ENCODE results near the gene SLC5A9.
"Not testable (repeated sequence)": the region's sequence is repeated elsewhere in the genome, so short reads cannot be mapped to it uniquely, and the experiment has no call there.

SLC5A9 gene

DNA sequence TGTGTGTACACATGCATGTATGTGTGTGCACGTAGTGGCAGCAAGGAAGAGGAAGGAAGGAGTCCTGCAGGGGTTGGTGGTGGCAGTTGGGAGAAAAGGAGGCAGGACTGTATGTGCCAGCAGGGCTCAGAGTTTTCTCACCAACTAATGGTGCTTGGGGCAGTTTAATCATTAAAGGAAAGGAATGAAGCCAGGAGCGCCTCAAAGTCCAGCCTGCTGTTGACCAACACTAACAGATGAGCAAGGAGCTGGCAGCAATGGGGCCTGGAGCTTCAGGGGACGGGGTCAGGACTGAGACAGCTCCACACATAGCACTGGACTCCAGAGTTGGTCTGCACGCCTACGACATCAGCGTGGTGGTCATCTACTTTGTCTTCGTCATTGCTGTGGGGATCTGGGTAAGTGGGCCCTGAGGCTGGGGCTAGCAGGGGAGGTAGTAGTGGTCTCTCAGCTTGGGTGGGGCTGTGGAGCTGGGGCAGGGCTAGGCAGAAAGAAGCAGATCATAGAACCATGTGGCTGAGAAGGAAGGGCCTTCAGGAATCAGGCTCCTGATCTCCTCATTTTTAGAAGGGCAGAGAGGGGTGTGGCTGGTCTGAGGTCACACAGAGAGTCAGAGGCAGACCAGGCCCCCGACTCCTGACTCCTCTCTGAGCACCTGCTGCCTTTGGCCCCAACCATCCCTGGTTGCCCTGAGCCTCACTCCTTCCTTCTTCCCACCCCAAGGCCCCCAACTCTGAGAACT, at the start of gene SLC5A9:
Gene SLC5A9, plus strand, starts transcription at position 216 of the 742 bp plus-strand sequence. Its CDS starts 21 bp downstream, at position 237.
- DNase-seq: no peak

DNA sequence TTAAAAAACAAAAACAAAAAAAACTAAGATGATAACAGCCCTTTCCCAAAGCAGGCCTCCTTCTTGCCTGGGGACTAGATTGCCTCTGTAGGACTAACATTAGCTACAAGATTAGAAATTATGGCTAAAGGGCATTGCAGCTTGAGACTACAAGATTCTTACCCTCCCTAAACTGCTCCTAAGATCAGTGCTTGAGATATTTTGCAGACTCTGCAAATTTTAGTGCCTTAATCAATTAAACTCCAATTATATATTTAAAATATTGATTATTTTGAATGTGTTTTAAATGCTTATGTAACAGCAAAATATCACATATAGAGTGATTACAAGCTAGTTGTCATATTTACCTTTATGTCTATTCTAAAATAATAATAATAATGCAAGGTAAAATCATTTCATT, 47.4 kb upstream of the SLC5A9 start:
- DNase-seq: no peak

DNA sequence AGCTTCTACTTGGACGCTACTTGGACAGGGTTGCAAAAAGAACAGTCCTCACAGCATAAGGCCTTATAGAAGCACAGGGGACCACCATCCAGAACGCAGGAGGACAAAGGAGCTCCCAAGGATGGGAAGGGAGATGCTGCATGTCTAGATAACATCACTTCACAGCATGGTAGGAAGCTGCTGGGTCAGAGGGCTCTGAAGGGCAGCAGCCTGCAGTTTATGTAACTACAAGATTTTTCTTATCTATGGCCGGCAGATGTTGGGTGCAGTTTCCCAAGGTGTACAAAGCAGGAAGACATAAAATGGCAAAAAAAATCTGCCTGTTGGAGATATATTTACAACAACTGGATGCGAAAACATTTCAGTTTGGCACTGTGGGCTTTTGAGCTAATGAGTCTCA, 45.3 kb upstream of the SLC5A9 start:
- DNase-seq: no peak

DNA sequence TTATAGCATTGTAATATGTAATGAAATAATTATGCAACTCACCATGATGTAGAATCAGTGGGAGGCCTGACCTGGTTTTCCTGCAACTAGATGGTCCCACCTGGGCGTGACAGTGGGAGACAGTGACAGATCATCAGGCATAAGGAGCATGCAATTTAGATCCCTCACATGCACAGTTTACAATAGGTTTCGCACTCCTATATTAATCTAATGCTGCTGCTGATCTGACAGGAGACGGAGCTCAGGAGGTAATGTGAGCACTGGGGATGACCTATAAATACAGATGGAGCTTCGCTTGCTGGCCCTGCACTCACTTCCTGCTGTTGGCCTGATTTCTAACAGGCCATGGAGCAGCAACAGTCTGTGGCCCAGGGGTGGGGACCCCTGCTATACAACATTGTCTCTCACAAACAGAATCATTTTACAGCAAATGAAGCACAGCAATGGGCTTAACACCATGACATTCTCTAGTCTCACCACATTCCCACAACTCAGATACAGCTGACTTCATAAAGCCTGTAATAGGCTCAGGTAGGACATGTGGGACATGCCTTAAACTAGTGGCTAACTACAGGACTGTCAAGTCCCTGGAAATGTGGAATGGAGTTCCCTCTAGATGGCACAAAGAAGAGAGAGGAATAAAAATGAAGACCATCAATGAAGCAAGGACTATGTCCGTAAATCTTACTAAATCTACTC, 40.7 kb upstream of the SLC5A9 start:
- DNase-seq: peak; percentile 11 to 62

DNA sequence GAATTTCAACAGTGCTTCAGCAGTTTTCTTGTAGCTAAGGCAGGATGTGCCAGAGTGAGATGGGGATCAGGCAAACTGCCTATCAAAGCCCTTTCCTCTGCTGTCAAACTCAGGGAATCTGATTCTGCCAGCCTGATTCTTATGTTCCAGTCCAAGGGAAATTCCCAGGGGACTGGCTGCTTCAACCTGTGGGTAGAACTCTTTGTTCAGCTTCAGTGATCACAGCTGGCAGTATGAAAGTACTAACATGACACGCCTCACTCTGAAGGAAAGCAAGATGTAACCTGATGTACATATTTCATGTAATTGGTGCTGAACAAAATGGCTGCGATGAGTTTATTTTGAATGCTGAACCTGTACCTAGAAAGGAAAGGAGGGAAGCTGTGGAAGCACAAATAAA, 40.1 kb upstream of the SLC5A9 start:
- peak; percentile 88 to 96 for DNase-seq

DNA sequence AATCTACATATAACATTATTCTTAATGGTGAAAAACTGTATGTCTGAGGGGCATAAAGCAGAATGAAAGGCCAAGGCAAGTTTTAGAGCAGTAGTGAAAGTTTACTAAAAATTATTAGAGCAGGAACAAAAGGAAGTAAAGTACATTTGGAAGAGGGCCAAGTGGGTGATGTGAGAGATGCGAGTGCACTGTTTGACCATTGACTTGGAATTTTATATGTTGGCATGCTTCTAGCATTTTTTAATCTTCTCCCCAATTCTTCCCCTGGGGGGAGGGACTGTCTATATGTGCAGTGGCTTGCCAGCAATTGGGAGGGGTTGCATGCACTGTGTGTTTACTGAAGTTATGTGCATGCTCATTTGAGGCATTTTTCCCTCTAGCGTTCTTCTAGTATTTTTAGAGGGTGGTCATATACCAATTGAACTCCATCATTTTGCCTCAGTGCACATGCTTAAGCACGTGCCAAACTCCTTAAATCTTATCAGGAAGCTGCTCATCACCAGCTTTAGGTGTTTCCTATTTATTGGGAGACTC, 36.1 kb upstream of the SLC5A9 start:
- no peak for DNase-seq

DNA sequence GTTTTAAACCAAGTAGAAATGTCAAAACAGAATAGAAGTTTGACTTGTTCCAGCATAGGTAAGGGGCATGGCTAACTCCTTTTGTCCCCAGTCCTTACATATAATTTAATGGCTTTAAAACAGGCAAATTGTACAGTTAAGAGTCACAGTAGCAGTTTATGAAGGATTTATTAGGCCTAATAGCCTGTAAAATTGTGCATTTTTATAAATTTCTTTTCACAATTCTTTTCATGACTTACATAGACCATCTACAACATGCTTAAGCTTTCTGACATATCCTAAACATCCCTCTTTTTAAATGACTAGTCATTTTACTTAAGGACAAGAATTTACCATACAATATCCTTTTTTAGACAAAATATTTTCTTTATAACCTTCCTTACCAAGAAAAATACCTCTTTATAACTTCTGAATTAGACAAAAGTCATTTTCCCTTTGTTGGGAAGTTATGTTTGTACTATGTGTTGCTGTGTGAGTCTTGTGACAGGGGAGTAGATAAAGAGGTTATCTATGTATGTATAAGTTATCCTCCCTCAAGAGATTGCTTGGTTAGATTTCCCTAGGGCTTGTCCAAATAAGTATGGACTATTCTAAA, 34.5 kb upstream of the SLC5A9 start:
- no peak for DNase-seq

DNA sequence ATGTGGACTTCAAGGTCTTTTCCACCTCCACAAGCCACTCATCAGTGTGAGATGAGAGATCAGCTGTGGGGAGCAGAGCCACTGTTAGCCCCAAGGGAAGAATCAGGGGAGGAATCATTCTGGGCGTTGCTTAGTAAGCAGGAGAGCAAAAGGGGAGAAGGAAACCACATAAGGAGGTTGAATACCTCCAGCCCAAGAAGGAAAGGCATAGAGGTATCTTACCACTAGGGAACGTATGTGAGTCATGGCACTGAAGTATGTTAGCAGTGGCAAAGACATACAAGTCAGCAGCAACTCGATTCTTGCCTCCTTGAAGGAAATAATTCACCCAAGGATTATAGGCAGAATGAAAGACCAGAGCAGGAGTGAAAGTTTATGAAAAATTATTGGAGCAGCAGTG, 31.6 kb upstream of the SLC5A9 start:
- no peak for DNase-seq

DNA sequence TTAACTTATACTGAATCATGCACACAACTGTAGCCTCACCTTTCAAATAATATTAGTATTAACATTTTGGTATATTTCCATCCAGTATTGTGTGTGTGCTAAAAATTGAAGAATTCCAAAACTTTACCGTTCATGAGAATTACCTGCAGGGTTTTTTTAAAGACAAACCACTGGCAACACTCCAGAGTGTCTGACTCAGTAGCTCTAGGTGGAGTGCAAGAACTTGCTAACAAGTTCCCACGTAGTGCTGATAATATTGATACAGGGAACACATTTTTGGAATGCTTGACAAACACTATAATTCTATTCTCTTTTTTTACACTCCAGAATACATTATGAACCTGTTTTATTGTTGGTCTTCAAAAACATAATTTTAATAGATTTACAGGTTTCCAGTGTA, 27.7 kb upstream of the SLC5A9 start:
- no peak for DNase-seq

DNA sequence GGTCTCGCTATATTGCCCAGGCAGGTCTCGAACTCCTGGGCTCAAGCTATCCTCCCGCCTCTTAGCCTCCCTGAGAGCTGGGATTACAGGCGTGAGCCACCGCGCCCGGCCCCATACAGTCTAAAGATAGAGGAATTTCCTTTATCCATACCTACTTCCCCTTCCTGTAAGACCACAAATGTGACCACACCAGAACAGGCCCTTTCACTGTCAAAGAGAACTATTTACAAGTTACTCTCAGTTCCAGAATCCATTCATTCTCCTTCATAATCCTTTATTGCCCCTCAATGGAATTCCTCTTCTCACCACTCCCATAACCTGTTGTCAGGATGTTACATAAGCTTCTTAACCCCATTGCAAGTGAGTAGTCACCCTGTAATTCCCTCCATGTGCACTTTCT, 26.3 kb upstream of the SLC5A9 start:
- DNase-seq: no peak

DNA sequence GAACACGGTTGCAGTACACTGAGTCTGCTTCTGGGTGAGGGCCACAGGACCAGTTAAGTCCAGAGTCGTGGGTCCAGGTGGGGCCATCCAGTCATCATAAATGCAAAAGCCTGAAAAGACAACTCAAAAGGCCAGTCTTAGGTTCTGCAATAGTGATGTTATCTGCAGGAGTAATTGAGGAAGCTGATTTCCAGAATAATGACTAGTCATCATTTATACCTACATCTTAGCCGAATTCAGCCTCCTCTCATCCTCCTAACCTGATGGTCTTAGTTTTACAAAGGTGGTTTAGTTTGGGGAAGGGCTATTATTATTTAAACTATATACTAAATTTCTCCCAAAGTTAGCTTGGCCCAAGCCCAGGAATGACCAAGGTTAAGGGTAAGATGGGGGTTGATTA, 23.5 kb upstream of the SLC5A9 start:
- no peak for DNase-seq

DNA sequence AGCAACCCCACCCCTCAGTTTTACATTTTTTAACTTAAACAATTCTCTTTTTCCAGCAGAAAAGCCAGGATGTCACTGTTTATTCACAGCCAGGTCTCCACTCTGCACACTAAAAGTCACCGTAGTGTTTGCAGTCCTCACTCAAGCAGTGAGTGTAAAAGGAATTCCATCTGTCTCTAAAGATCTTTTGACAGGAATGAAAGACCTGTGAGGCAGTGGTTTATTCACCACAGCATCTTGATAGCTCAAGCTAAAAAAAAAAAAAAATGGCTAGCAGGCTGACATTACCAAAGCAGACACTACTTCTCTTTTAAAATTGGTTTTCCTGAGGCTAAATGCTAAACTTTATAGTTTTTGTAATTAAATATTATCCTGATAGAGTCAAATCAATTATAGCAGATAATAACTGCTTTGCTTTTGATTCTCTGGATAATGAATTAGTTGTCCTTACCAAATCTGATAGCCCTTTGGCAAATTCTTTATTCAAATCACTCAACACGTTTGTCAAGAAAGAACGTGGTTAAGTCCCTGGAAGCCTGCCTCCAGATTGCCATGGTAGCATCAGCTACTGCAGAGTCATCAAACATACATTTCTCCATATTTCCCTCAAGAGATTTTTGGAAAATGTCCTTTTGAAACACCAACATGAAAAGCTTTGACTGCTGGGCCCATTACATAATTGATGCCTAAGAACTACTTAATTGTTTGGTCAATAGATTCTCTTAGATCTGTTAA, 22.2 kb upstream of the SLC5A9 start:
- DNase-seq: no peak

DNA sequence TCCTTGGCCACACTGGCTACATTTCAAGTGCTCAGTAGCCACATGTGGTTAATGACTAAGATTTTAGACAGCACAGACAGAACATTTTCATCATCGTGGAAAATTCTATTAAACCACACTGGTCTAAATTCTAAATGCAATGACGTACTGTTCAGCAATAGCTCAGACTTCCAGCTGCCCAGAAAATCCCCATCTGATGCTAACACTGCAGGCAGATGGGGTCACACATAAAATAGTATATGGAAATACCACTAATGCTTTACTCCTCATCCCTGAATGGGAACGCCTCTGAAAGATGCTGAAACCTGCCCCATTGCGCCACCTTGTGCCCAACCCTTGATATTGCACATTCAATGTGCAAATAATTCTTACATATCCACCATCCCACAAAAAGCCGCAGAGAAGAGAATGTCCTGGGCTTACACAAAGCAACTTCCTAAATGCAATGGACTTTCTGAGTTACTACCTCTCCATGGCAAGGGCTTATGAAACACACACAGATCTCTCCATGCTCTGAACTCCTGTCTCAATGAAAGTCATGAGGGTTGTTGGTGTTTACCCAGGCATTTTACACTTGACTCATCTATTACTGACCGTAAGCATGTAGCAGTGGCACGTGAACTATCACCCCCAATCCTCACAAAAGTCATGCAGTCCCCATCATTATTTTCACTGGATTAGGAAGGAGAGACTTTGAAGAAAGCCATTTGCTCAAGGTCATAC, 20.3 kb upstream of the SLC5A9 start:
- DNase-seq: peak; percentile 19 to 54

DNA sequence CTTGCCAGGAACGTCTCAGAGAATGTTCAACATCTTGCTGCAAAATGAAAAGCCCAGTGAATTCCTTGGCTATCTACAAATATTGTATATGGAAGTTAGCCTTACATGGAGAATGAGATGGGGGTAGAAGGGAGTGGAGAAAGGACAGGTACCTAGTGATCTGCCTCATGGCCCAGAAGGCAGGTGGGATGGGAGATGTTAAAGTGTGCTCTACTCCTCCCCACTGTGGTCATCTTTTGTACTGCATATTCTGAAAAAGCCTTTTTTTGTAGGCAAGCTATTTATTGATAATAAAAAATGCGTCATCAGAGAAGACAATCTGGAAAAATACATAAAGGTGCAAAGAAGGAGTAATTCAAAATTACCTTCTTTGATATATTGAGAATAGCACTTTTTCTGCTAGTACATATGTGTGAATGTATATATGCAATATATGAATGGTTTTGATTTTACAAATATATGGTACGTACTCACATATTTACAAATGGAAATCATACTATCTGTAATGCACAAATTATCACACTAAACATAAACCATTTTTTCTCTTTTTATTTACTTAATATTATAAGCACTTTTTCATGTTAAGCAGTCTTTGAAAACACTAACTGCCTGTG, 19.1 kb upstream of the SLC5A9 start:
- DNase-seq: peak; percentile 9 to 21

DNA sequence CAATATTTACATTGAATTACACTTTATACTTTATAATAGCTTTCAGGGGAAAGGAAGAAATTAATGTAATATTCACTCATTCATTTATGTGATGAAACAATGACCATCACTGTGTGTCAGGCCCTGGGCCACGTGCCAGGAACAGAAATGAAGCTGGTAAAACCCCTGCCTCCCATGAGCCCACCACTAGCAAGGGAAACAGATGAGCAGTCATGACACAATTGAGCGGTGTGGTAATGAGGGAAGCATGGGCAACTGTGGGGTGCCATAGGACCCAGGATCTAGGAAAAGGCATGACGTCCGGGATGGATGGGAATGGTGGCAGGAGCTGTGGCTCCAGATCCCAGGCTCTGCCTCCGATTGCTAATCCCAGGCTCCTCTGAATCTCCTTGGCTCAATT, 17.0 kb upstream of the SLC5A9 start:
- no peak for DNase-seq

DNA sequence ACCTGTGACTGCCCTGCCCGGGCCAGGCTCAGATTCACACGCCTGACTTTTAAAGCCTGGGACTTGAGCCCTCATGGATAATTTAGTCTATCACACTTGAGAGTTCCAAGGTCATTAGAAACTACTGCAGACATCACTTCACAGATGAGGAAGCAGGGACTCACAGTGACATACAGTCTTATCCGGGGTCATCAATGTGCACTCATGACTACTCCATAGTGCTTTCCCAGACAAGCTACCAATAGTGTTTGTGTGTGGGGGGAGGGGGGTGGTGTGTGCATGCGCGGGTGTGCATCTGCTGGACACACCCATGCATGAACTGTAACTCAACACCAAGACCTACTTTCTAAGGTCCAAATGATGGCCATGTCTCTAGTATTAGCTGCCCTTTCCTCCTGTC, 16.1 kb upstream of the SLC5A9 start:
- DNase-seq: peak; percentile 68 to 86

DNA sequence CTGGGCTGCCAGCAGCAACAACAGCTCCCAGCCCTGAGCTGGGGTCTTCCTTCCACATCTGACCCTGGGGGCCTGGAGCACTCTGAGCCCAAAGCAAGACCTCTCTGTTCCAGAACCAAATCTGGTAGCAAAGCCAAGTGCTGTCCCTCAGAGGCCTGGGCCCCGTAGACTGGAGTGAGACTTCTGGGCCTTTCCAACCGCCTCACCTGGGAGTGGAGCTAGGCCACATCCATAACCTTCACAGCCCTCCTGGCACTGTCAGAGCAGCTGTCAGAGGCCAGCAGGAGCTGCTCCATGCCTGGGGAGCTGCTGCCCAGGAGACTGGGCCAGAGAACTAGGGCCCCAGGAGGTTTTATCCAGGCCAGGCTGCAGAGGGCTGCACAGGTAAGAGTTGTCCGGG, 15.4 kb upstream of the SLC5A9 start:
- no peak for DNase-seq

DNA sequence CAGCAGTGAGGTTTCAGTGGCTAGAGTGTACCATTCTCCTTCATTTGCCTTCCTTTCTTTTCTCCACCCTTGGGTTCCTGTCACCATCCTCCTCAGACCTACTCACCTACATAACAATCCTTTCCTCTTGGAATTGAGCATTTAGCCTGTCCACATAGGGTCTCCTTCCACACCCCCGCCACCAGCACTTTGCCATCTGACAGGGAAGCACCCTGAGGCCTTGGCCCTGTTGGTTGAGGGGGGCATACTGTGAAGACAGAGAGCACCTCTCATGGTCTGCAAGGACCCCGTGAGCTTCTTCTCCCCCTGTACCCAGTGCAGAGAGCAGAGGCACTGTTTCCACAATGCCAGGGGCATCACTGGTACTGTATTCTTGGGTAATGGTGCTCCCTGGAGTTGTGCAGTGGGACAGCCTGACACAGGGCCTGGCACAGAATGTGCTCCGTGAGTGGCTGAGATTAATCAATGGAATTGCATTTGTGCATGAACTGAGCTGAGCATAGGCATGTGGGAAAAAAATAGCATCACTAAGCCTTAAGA, 14.9 kb upstream of the SLC5A9 start:
- DNase-seq: no peak

DNA sequence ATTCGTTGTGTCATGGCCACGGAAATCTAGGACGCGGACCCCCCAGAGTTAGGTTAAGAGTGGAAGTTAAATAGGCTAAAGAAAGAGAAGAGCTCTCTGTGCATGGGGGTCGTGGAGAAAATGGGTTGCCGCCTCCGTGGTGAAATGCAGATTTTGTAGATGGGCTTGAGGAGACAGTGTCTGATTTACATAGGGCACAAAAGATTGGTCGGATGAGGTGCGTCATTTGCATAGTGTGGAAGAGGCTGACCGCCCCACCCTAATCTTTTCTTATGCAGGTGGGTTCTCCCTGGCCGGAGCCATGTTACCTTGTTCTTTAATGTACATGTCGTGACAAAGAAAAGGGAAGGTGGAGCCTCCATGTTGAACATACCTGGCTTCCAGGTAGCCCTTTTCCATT, 14.3 kb upstream of the SLC5A9 start:
- no peak for DNase-seq

DNA sequence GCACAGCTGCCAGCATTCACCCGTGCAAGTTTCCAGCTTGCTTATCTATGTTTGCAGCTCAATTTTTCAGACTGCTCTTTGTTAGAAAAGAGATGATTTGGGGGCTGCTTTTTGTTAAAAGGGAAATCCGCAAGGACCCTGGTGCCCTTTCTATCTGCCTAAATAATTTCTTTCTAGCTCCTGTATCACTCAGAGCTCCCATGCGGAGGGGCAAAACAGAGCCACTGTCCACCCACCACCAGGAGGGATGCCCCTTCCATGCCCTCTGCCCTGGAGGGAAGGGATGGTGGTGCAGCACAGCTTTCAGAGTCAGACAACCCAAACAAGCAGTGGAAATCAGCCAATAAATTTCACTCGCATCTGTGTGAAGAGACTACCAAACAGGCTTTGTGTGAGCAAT, 13.9 kb upstream of the SLC5A9 start:
- DNase-seq: no peak

DNA sequence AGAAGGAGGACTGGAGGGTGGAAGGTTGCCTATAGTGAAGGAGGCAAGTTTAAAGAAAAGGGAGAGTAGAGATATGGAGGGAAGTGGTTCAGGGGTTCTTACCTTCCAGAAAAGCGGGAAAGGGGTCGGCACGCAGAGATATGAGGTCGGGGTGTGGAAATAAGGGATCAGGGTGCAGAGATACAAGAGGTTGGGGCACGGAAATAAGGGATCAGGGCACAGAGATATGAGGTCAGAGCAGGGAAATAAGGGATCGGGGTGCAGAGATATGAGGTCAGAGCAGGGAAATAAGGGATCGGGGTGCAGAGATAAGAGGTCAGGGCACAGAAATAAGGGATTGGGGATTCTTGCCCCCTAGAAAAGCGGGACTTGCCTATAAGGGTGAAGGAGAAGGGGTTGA, 9.1 kb upstream of the SLC5A9 start:
- not testable (repeated sequence) for DNase-seq

DNA sequence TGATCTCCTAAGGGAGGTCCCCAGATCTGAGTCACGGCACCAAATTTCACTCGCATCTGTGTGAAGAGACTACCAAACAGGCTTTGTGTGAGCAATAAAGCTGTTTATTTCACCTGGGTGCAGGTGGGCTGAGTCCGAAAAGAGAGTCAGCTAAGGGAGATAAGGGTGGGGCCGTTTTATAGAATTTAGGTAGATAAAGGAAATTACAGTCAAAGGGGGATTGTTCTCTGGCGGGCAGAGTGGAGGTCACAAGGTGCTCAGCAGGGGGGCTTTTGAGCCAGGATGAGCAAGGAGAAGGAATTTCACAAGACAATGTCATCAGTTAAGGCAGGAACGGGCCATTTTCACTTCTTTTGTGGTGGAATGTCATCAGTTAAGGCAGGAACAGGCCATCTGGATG, 8.2 kb upstream of the SLC5A9 start:
- DNase-seq: not testable (repeated sequence)
